ENCODE results near the gene DHRSX. TPM values are rescaled to one million over a fixed set of nuclear protein-coding genes. Genes with fewer than 3 reads are reported as not detected.

Gene DHRSX
- total and polyA plus RNA-seq, 4 experiments from 2014 or later = 12.1 to 23.5 (median 16.5) TPM

DNA sequence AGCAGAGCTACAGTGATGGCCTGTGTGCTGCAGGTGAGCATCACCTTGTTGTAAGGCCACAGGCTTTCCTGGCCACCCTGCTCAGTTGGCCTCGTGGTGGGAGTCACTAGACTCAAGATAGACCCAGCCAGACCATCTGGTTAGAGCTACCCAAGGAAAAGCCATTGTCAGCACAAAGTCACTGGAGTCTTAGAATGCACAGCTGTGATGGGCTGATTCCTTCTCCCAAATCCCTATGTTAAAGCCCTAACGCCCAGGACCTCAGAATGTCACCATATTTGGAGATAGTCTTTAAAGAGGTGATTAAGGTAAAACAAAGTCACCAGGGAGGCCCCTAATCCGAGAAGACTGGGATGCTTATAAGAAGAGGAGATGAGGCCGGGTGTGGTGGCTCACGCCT, 173.4 kb downstream of the DHRSX start:
- no peak overlapping the region for H3K4me3 Mint-ChIP-seq
- Histone ChIP-seq H3K4me3 (ENCODE audit: low read length in 2 of 2) (no peak overlapping the region), H3K36me3 (ENCODE audit: insufficient read depth, low read length) (no peaks in the 10 kb centered on the region), H3K27ac (ENCODE audit: low read depth, low read length) (no peak overlapping the region), H3K9me3 (ENCODE audit: control insufficient read depth in 1 of 2, low read length in 2 of 2) (no peaks in the 10 kb centered on the region), H3K4me1 (ENCODE audit: insufficient read depth, low read length) (no peaks in the 10 kb centered on the region), H3K27me3 (ENCODE audit: insufficient read depth, low read length) (no peaks in the 10 kb centered on the region)
- H3K27ac Mint-ChIP-seq = peak overlapping the region in 1 of 7 donors; percentile 53
- CTCF ChIA-PET (ENCODE audit: partially characterized antibody) = no interaction called here
- intact Hi-C loops (cut with micrococcal nuclease) = no loop called here
- H3K27me3 Mint-ChIP-seq = no peaks in the 10 kb centered on the region
- POLR2A ChIA-PET (ENCODE audit: partially characterized antibody) = no interaction called here
- H3K36me3 Mint-ChIP-seq = peaks cover 7 to 9% of the 10 kb centered on the region in 2 donors
- H3K4me1 Mint-ChIP-seq = peaks cover 2 to 20% (median 7%) of the 10 kb centered on the region in 4 donors
- DNase-seq = no peak
- peaks cover 0 to 5% (median under 1%) of the 10 kb centered on the region in 8 donors for H3K9me3 Mint-ChIP-seq

DNA sequence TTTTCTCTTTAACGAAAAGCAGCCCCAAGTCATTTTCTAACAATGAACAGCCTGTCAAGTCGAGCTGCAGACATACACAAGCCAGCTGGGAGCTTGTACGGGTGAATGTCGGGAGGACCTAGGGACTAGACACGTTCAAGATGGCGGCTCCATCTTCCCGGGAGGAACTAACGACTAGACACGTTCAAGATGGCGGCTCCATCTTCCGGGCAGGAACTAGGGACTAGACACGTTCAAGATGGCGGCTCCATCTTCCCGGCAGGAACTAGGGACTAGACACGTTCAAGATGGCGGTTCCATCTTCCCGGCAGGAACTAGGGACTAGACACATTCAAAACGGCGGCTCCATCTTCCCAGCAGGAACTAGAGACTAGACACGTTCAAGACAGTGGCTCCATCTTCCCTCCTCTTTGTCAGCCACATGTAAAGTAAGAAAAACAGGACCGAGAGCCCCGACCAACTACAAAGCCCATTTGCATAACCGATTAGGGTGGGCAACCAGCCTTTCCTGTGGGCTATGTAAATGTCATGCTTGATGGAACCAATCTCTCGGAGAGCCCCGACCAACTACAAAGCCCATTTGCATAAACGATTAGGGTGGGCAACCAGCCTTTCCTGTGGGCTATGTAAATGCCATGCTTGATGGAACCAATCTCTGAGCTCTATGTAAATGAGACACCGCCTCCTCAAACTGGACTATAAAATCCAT, 175.5 kb downstream of the DHRSX start:
- Histone ChIP-seq H3K27ac (ENCODE audit: low read depth, low read length) (no peak overlapping the region), H3K36me3 (ENCODE audit: insufficient read depth, low read length) (no peaks in the 10 kb centered on the region), H3K4me3 (ENCODE audit: low read length in 2 of 2) (peak overlapping the region in 1 of 2 donors; percentile 42), H3K9me3 (ENCODE audit: control insufficient read depth in 1 of 2, low read length in 2 of 2) (no peaks in the 10 kb centered on the region), H3K4me1 (ENCODE audit: insufficient read depth, low read length) (no peaks in the 10 kb centered on the region), H3K27me3 (ENCODE audit: insufficient read depth, low read length) (no peaks in the 10 kb centered on the region)
- peaks cover 0 to 7% (median 1%) of the 10 kb centered on the region in 8 donors for H3K9me3 Mint-ChIP-seq
- intact Hi-C loops (cut with micrococcal nuclease) = no loop called here
- CTCF ChIA-PET (ENCODE audit: partially characterized antibody) = no interaction called here
- H3K27ac Mint-ChIP-seq = peak overlapping the region; percentile 27 to 97 (median 93)
- peak overlapping the region; percentile 79 to 97 (median 94) for H3K4me3 Mint-ChIP-seq
- H3K27me3 Mint-ChIP-seq = no peaks in the 10 kb centered on the region
- DNase-seq = peak in 4 of 5 donors; percentile 38 to 52 (median 52)
- peaks cover 2 to 16% (median 7%) of the 10 kb centered on the region in 4 donors for H3K4me1 Mint-ChIP-seq
- POLR2A ChIA-PET (ENCODE audit: partially characterized antibody) = no interaction called here
- peaks cover 7 to 9% of the 10 kb centered on the region in 2 donors for H3K36me3 Mint-ChIP-seq

DNA sequence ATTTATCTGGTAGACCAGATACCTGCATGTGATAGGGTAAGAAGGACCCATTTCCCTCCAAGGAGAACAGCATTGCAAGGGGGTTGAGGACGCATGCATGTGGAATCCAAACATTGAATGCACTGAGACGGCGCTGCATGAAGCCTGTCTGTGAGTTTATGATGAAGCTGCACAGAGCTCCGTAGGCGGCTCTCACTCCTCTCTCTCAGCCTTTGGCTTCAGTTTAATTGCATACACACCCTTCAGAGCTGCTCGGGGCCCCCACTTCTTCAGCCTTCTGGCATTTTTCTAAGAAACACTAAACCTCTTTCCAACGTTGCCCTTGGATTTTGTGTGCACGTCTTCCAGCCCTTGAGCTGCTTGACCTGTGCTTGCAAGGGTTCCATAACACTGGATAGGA, 176.6 kb downstream of the DHRSX start:
- H3K4me3 Mint-ChIP-seq = peak overlapping the region; percentile 20 to 97 (median 84)
- CTCF ChIA-PET (ENCODE audit: partially characterized antibody) = no interaction called here
- POLR2A ChIA-PET (ENCODE audit: partially characterized antibody) = no interaction called here

DNA sequence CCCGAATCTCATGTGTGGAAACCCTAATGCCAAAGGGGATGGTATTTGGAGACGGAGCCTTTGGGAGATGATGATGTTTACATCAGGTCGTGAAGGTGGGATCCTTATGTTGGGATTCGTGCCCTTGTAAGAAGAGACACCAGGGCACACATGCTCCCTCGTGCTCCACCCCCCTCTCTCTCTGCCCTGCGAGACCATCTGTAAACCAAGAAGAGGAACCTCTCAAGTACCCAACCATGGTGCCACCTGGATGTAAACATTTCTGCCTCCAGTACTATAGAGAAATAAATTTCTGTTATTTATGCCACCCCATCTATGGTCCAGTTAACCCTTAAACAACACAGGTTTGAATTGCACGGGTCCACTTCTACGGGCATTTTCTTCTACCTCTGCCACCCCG, 179.4 kb downstream of the DHRSX start:
- Mint-ChIP-seq H3K9me3 (peaks cover 0 to 7% (median 1%) of the 10 kb centered on the region in 8 donors), H3K27ac (no peak overlapping the region), H3K36me3 (peaks cover 7 to 12% of the 10 kb centered on the region in 2 donors), H3K4me3 (no peak overlapping the region), H3K27me3 (no peaks in the 10 kb centered on the region), H3K4me1 (peaks cover 2 to 16% (median 7%) of the 10 kb centered on the region in 4 donors)
- Histone ChIP-seq H3K27ac (ENCODE audit: low read depth, low read length) (no peak overlapping the region), H3K4me3 (ENCODE audit: low read length in 2 of 2) (no peak overlapping the region), H3K36me3 (ENCODE audit: insufficient read depth, low read length) (no peaks in the 10 kb centered on the region), H3K27me3 (ENCODE audit: insufficient read depth, low read length) (no peaks in the 10 kb centered on the region), H3K4me1 (ENCODE audit: insufficient read depth, low read length) (no peaks in the 10 kb centered on the region), H3K9me3 (ENCODE audit: control insufficient read depth in 1 of 2, low read length in 2 of 2) (no peaks in the 10 kb centered on the region)
- ChIA-PET CTCF (ENCODE audit: partially characterized antibody) (no interaction called here), POLR2A (ENCODE audit: partially characterized antibody) (no interaction called here)
- DNase-seq = no peak
- intact Hi-C loops (cut with micrococcal nuclease) = no loop called here

More for the DNA sequence above, 176.6 kb downstream of the DHRSX start:
- H3K27me3 Mint-ChIP-seq = no peaks in the 10 kb centered on the region
- Histone ChIP-seq H3K4me1 (ENCODE audit: insufficient read depth, low read length) (no peaks in the 10 kb centered on the region), H3K27ac (ENCODE audit: low read depth, low read length) (no peak overlapping the region), H3K27me3 (ENCODE audit: insufficient read depth, low read length) (no peaks in the 10 kb centered on the region), H3K4me3 (ENCODE audit: low read length in 2 of 2) (no peak overlapping the region), H3K9me3 (ENCODE audit: control insufficient read depth in 1 of 2, low read length in 2 of 2) (no peaks in the 10 kb centered on the region), H3K36me3 (ENCODE audit: insufficient read depth, low read length) (no peaks in the 10 kb centered on the region)
- peaks cover 7 to 8% of the 10 kb centered on the region in 2 donors for H3K36me3 Mint-ChIP-seq
- H3K27ac Mint-ChIP-seq = peak overlapping the region in 2 of 7 donors; percentile 19 to 36
- H3K4me1 Mint-ChIP-seq = peaks cover 2 to 16% (median 7%) of the 10 kb centered on the region in 4 donors
- intact Hi-C loops (cut with micrococcal nuclease) = no loop called here
- no peak for DNase-seq
- H3K9me3 Mint-ChIP-seq = peaks cover 0 to 7% (median 1%) of the 10 kb centered on the region in 8 donors

DNA sequence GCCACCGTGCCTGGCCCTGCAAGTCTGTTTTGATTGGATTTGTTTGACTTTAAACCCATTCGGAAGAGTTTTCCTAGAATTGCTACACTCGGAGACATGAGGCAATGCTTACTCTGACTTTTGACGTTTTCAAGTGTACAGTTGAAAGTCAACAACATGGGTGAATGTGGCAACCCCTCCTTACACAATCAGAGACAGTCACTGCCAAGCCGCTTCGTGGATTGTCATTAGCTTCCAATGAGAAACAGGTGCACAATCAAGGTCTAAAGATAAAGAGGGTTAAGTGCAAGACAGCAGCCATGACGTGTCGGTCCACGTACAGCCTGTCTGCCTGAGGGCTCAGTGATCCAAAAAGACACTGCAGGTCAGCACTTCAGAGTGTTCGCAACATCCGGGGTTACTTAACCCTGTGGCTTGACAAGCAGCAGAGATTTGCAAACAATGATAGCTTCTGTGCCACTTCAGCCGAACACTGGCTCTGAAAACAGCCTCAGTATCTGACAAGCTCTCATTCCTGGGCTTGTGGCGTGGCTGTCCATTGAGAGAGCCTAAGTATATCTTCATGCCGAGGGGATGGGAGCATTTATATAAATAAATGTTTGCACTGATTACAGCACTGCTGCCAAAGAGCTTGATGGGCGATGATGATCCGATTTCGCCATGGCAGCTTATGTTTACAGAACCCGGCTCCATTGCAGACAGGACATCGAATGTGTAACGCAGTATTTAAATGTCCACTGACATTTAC, 180.0 kb downstream of the DHRSX start:
- no peak for DNase-seq
- H3K27me3 Mint-ChIP-seq = no peaks in the 10 kb centered on the region
- H3K27ac ChIP-seq (ENCODE audit: low read depth, low read length) = no peak overlapping the region
- no peaks in the 10 kb centered on the region for H3K27me3 ChIP-seq (ENCODE audit: insufficient read depth, low read length)
- ChIA-PET POLR2A (ENCODE audit: partially characterized antibody) (no interaction called here), CTCF (ENCODE audit: partially characterized antibody) (no interaction called here)
- H3K4me1 ChIP-seq (ENCODE audit: insufficient read depth, low read length) = no peaks in the 10 kb centered on the region
- intact Hi-C loops (cut with micrococcal nuclease) = no loop called here
- H3K4me1 Mint-ChIP-seq = peaks cover 1 to 14% (median 7%) of the 10 kb centered on the region in 4 donors
- H3K36me3 Mint-ChIP-seq = peaks cover 6 to 12% of the 10 kb centered on the region in 2 donors
- no peaks in the 10 kb centered on the region for H3K36me3 ChIP-seq (ENCODE audit: insufficient read depth, low read length)
- no peak overlapping the region for H3K27ac Mint-ChIP-seq
- no peaks in the 10 kb centered on the region for H3K9me3 ChIP-seq (ENCODE audit: control insufficient read depth in 1 of 2, low read length in 2 of 2)
- no peak overlapping the region for H3K4me3 Mint-ChIP-seq
- H3K9me3 Mint-ChIP-seq = peaks cover 0 to 7% (median under 1%) of the 10 kb centered on the region in 8 donors
- no peak overlapping the region for H3K4me3 ChIP-seq (ENCODE audit: low read length in 2 of 2)

DNA sequence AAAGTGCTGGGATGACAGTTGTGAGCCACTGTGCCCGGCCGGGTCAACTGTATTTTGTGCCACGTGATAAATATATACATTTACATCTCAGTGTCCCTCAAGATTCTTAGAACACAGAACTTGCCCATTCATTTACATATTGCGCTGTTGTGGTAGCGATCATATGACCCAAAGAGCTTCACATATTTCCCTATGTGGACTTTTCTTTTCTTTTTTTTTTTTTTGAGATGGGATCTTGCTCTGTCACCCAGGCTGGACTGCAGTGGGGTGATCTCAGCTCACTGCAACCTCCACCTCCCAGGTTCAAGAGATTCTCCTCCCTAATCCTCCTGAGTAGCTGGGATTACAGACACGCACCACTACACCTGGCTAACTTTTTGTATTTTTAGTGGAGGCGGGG, 180.7 kb downstream of the DHRSX start:
- ChIA-PET CTCF (ENCODE audit: partially characterized antibody) (no interaction called here), POLR2A (ENCODE audit: partially characterized antibody) (no interaction called here)
- no peak overlapping the region for H3K27ac ChIP-seq (ENCODE audit: low read depth, low read length)
- Mint-ChIP-seq H3K9me3 (peaks cover 0 to 5% (median 0%) of the 10 kb centered on the region in 8 donors), H3K27me3 (no peaks in the 10 kb centered on the region), H3K4me1 (peaks cover 0 to 8% (median 2%) of the 10 kb centered on the region in 4 donors), H3K36me3 (peaks cover 4 to 13% of the 10 kb centered on the region in 2 donors), H3K4me3 (no peak overlapping the region), H3K27ac (no peak overlapping the region)
- no peak overlapping the region for H3K4me3 ChIP-seq (ENCODE audit: low read length in 2 of 2)
- no peaks in the 10 kb centered on the region for H3K9me3 ChIP-seq (ENCODE audit: control insufficient read depth in 1 of 2, low read length in 2 of 2)
- H3K27me3 ChIP-seq (ENCODE audit: insufficient read depth, low read length) = no peaks in the 10 kb centered on the region
- intact Hi-C loops (cut with micrococcal nuclease) = no loop called here
- H3K4me1 ChIP-seq (ENCODE audit: insufficient read depth, low read length) = no peaks in the 10 kb centered on the region
- no peak for DNase-seq
- H3K36me3 ChIP-seq (ENCODE audit: insufficient read depth, low read length) = no peaks in the 10 kb centered on the region

DNA sequence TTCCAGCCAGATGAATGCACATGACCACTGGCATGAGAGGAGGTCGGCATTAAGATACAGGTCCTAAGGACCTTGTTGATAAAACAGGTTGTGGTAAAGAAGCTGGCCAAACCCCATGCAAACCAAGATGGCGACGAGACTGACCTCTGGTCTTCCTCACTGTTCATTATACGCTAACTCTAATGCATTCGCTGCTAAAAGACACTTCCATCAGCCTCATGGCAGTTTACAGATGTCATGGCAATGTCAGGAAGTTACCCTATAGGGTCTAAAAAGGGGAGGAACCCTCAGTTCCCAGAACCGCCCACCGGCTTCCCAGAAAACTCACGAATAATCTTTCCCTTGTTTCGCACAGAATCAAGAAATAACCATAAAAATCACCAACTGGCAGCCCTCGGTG, 182.4 kb downstream of the DHRSX start:
- Histone ChIP-seq H3K27ac (ENCODE audit: low read depth, low read length) (no peak overlapping the region), H3K27me3 (ENCODE audit: insufficient read depth, low read length) (no peaks in the 10 kb centered on the region), H3K4me1 (ENCODE audit: insufficient read depth, low read length) (no peaks in the 10 kb centered on the region), H3K36me3 (ENCODE audit: insufficient read depth, low read length) (no peaks in the 10 kb centered on the region), H3K4me3 (ENCODE audit: low read length in 2 of 2) (no peak overlapping the region), H3K9me3 (ENCODE audit: control insufficient read depth in 1 of 2, low read length in 2 of 2) (no peaks in the 10 kb centered on the region)
- Mint-ChIP-seq H3K27me3 (no peaks in the 10 kb centered on the region), H3K36me3 (peaks cover 4 to 11% of the 10 kb centered on the region in 2 donors), H3K4me3 (no peak overlapping the region), H3K9me3 (peaks cover 0 to 6% (median 0%) of the 10 kb centered on the region in 8 donors), H3K4me1 (no peaks in the 10 kb centered on the region), H3K27ac (no peak overlapping the region)
- ChIA-PET POLR2A (ENCODE audit: partially characterized antibody) (no interaction called here), CTCF (ENCODE audit: partially characterized antibody) (no interaction called here)
- intact Hi-C loops (cut with micrococcal nuclease) = no loop called here
- no peak for DNase-seq

Data from CD4-positive, alpha-beta memory T cell (primary cell).